Kidney tubule cell (primary cell): ENCODE measurements around the gene NAV3.
A peak's percentile ranks its signal among the peaks of the same experiment; 100 is the strongest.

Experiments
- DNase-seq: peaks from one replicate; pipeline ENCODE4 v3.0.0-alpha.2; 2018; ENCODE audit warnings: low spot score

Gene NAV3

GRCh38 chr12:77925536-77926108 lies 94.9 kb downstream of the NAV3 start:
- peak; percentile 91 for DNase-seq

DNA sequence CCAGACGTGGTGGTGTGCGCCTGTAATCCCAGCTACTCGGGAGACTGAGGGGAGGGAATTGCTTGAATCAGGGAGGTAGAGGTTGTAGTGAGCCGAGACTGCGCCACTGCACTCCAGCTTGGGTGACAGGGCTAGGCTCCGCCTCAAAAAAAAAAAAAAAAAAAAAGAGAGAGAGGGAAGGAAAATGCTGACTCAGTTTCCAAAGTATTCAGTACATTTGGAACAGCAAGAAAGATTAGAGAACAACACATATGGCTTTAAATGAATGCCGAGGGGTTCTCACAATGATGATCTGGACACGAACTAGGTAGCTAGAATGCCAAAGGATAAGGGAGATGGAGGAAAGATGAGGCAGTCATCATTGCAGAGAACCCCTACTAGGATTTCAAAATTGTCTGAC lies 97.4 kb downstream of the NAV3 start:
- DNase-seq = no peak

- no peak for DNase-seq
Measured at GRCh38 chr12:77932216-77932615, 101.5 kb downstream of the NAV3 start.

GRCh38 chr12:77938301-77938700 lies 107.6 kb downstream of the NAV3 start:
- no peak for DNase-seq

- DNase-seq = peak; percentile 97
Measured at GRCh38 chr12:77940011-77940423, 109.3 kb downstream of the NAV3 start.

- peak; percentile 47 for DNase-seq
Measured at GRCh38 chr12:77940567-77940966, 109.9 kb downstream of the NAV3 start.

DNA sequence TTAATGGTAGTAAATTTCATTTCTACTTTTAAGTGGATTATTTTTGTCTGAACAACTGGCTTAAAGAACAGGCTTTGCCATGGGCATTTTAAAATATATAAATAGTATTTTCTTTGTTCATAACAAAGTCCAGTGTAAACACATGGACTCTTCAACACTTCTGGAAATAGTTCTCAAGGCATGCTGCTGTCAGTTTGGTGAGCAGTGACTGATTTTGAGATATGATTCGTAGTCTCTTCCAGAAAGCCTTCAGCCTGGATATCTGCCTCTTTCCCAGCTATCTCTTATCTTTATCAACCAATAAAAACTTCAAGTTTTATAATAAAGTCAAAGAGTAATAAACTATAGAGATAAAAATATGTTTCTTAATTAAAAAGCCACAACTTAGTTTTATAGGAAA lies 110.7 kb downstream of the NAV3 start:
- DNase-seq = peak; percentile 22

- DNase-seq = peak; percentile 75
Measured at GRCh38 chr12:77943466-77943865, 112.8 kb downstream of the NAV3 start.

DNA sequence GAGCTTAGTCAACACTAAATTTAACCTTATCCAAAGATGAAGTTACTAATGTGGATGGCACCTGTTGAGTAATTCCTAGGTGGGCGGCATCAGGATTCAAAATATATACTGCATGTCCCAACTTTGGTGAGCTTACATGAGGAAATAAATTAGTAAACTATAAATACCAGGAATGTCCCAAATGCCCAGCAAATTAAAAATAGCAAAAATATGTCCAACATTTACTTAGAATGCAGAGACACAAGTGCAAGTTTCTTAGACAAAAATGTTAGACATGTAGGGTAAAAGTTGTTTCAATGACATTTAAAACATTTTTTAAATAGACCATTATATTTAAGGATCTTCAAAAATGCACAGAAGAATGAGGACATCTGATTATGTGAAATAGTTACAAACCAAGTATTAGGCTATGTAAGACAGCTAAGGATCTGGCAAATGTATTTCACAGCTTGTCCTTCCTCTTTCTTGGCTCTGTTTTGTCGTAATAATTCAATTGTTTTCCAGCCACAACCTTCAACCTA lies 115.9 kb downstream of the NAV3 start:
- peak; percentile 60 for DNase-seq

DNA sequence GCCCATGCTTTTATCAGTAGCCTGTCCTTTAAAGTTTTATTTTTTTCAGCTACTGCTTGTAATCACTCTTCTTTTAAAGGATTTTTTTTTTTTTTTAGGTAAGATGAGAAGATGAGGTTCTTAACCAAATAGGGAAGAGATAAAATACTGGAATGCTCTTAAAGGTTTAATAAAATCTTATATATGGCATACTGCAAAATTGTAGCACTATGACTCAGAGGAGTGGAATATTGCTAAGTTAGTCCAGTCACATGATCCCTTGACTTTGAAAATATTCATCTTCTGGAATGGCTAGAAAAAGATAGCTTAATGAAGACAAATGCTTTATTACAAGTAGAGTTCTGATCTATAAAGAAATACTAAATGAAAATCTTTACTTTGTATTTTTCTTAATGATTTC lies 116.6 kb downstream of the NAV3 start:
- DNase-seq = peak; percentile 52

DNA sequence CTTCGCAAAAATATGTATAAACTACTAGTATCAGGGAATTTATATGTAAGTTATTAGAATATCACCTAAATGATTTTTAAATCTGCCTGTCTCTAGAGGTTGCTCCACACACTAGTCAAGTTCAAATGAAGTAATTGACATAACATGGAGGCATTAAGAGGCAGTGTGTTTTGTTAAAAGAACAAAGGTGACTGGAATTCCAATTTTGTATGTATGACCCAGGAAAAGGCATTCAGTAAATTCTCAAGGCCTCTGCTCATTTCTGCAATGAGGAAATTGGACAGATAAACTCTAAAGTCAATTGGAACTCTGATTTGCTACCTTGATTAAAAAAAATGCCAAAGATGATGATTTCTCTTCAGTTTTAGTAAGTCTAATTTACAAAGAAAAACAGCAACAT lies 117.1 kb downstream of the NAV3 start:
- DNase-seq = peak; percentile 48

DNA sequence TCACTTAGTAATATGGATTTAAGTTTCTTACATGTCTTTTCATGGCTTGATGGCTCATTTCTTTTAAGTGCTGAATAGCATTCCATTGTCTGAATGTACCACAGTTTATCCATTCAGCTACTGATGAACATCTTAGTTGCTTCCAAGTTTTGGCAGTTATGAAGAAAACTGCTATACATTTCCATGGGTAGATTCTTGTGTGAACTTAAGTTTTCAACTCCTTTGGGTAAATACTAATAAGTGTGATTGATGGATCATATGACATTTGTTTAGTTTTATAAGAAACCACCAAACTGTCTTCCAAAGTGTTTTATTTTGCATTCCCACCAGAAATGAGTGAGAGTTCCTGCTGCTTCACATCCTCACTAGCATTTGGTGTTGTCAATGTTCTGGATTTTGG lies 119.2 kb downstream of the NAV3 start:
- no peak for DNase-seq

- peak; percentile 51 for DNase-seq
Measured at GRCh38 chr12:77953528-77954205, 123.0 kb downstream of the NAV3 start.

- no peak for DNase-seq
Measured at GRCh38 chr12:77954206-77954555, 123.5 kb downstream of the NAV3 start.

- DNase-seq = no peak
Measured at GRCh38 chr12:77957062-77957461, 126.4 kb downstream of the NAV3 start.

DNA sequence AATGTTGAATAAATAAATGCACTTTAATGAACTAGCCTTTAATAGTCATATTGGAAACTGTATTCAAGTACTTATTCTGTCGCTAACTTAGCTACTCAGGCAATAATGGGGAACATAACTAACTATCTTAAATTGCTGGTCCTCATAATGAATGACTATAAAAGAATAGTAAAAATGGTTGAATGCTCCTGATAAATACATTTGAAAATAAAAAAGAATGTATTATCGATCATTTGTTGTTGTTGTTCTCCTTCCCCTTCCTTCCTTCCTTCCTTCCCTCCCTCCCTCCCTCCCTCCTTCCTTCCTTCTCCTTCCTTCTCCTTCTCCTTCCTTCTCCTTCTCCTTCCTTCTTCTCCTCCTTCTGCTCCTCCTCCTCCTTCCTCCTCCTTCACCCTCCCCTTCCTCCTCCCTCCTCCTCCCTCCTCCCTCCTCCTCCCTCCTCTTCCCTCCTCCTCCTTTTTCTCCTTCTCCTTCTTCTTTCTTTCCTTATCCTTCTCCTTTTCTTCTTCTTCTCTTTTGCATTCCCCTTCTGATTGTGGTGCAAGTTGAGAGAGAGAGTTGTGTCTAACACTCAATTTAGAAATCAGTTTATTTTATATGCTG lies 133.0 kb downstream of the NAV3 start:
- DNase-seq = no peak

GRCh38 chr12:77965790-77966189 lies 135.1 kb downstream of the NAV3 start:
- no peak for DNase-seq

DNA sequence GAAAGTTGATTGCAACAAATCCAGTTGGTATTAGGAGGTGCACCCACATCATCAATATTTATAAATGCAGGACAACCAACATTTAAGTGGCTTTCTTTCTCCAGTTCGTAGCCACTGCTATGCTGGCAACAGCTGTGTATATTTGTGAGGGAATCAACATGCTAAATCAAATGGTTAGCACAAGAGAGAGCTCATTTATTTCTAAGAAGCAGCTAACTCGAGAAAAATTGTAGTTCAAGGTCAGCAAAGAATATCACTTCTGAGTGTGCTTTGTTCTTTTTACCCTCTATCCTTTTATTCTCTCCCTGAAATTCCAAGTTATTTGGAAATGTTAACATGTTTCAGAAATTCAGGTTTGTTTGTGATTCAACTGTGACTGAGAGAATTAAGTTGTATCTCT lies 137.3 kb downstream of the NAV3 start:
- DNase-seq = no peak

DNA sequence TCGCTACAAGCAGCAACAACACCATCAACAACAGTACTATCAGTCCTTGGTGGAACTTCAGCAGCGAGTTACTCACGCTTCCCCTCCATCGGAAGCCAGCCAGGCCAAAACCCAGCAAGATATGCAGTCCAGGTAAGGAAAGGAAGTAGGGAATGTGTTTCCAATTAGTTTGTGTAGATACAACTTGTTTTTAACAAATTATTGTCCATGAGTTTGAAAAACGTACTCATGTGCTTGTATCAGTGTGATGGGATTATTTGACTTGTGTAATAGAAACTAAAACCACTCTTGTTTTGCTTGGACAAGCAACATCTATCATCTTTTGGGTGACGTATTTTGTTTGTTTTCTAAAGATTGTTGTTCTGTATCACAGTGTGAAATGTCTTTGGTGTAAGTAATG lies 137.9 kb downstream of the NAV3 start:
- DNase-seq = no peak

GRCh38 chr12:77973579-77973978 lies 142.9 kb downstream of the NAV3 start:
- no peak for DNase-seq

DNA sequence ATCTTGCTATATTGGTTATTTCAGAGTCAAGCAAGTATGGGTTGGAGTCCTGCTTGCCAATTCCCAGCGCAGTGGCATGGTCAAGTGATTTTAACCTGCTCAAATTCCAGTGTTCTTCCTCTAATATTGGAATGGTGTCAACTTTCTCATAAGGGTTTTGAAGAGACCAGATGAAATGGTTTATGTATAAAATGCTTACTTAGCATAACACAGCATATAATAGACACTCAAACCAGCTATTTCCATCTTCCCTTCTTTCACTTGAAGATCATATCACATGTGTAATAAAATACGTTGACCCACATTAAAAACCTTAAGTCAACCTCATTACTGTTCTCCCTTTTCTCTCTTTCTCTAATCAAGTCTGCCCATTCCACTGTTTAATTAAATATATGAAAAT lies 144.0 kb downstream of the NAV3 start:
- DNase-seq = no peak

DNA sequence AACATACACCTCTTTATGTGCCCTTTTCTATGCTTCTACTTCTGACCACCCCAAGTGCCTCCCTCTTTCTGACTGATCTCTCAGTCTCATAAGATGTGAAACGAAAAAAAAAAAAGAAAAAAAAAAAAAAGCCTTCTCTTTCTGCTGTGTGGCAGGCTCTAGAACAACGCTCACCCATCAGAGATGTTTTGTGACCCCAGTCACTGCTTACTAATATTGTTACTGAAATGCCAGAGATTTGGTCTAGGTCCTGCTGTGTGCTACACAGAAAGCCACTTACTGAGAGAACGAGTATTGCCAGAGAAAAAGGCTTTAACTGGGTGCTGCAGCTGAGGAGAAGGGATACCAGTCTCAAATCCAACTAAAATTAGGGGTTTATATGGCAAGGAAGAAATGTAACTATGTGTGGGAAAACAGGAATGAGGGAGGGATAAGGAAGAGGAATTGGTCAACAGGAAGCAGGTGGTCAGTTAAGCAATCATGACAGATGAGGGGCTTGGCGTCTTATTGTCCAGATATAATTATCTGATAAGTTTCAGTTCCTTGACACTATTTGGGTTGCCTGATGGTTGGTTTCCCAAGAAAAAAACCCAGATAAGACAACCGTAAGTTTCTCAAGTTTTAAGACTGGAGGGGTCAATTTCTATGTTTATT lies 149.0 kb downstream of the NAV3 start:
- no peak for DNase-seq

- no peak for DNase-seq
Measured at GRCh38 chr12:77980782-77981181, 150.1 kb downstream of the NAV3 start.
